ENCODE measurements around the gene RNF39. TPM values are rescaled to one million over a fixed set of nuclear protein-coding genes. Genes with fewer than 3 reads are reported as not detected.

Gene RNF39
- total and polyA plus RNA-seq, 2 experiments from 2014 or later = 0.50 to 0.94 TPM

DNA sequence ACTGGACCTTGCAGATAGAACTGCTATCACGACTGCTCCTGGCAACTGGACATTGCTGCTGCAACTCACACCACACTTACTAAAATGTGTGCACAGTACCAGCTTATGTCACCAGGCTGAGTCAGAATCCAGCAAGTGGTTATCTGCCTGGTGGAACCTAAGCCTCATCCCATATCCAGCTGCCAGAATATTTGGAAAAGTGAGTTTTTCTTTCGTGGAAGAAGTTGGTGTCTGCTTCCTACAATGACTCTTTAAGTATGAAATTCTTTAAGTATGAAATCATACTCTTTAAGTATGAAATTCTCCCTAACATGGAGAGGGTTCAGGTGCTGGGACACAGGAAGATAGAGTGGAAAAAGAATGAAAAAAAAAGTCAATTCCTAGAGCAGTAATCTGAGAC is 30.9 kb downstream of the RNF39 start:
- H3K9me2 ChIP-seq (ENCODE audit: insufficient read depth) = no peaks in the 10 kb centered on the region
- Mint-ChIP-seq H3K4me3 (no peak overlapping the region), H3K27me3 (ENCODE audit: insufficient read depth, low read depth, poor library complexity) (no peaks in the 10 kb centered on the region), H3K4me1 (no peaks in the 10 kb centered on the region), H3K36me3 (ENCODE audit: low read depth) (no peaks in the 10 kb centered on the region), H3K27ac (no peak overlapping the region), H3K9me3 (no peaks in the 10 kb centered on the region)
- H3K4me3 ChIP-seq = no peak overlapping the region
- H3K27me3 ChIP-seq (ENCODE audit: insufficient read depth) = no peaks in the 10 kb centered on the region
- H3K36me3 ChIP-seq (ENCODE audit: insufficient read depth) = no peaks in the 10 kb centered on the region
- no peaks in the 10 kb centered on the region for H3K79me2 ChIP-seq (replicated peaks; ENCODE audit: insufficient read depth)
- no peaks in the 10 kb centered on the region; the same call in 1 of the 2 replicates for H4K20me1 ChIP-seq (replicated peaks; ENCODE audit: insufficient read depth)
- H3K27ac ChIP-seq (ENCODE audit: low read depth) = no peak overlapping the region
- no peak for DNase-seq (ENCODE audit: low spot score)
- no peak for ATAC-seq
- no peaks in the 10 kb centered on the region for H3F3A ChIP-seq (replicated peaks; ENCODE audit: low read depth)
- no peaks in the 10 kb centered on the region for H3K4me1 ChIP-seq (ENCODE audit: insufficient read depth)
- H2AFZ ChIP-seq = no peak overlapping the region
- TF ChIP-seq EZH2 (IDR thresholded peaks at IDR 0.05; ENCODE audit: low read depth, unreplicated experiment) (no peak), CREB1 (CRISPR knock-in tag; IDR thresholded peaks at IDR 0.05; ENCODE audit: low read depth) (no peak), JUNB (IDR thresholded peaks at IDR 0.05; ENCODE audit: unreplicated experiment) (no peak), REST (IDR thresholded peaks at IDR 0.05; ENCODE audit: unreplicated experiment) (no peak), ZNF331 (CRISPR knock-in tag; IDR thresholded peaks at IDR 0.05; ENCODE audit: low read depth) (no peak)
- TF ChIP-seq, protein P1, sequence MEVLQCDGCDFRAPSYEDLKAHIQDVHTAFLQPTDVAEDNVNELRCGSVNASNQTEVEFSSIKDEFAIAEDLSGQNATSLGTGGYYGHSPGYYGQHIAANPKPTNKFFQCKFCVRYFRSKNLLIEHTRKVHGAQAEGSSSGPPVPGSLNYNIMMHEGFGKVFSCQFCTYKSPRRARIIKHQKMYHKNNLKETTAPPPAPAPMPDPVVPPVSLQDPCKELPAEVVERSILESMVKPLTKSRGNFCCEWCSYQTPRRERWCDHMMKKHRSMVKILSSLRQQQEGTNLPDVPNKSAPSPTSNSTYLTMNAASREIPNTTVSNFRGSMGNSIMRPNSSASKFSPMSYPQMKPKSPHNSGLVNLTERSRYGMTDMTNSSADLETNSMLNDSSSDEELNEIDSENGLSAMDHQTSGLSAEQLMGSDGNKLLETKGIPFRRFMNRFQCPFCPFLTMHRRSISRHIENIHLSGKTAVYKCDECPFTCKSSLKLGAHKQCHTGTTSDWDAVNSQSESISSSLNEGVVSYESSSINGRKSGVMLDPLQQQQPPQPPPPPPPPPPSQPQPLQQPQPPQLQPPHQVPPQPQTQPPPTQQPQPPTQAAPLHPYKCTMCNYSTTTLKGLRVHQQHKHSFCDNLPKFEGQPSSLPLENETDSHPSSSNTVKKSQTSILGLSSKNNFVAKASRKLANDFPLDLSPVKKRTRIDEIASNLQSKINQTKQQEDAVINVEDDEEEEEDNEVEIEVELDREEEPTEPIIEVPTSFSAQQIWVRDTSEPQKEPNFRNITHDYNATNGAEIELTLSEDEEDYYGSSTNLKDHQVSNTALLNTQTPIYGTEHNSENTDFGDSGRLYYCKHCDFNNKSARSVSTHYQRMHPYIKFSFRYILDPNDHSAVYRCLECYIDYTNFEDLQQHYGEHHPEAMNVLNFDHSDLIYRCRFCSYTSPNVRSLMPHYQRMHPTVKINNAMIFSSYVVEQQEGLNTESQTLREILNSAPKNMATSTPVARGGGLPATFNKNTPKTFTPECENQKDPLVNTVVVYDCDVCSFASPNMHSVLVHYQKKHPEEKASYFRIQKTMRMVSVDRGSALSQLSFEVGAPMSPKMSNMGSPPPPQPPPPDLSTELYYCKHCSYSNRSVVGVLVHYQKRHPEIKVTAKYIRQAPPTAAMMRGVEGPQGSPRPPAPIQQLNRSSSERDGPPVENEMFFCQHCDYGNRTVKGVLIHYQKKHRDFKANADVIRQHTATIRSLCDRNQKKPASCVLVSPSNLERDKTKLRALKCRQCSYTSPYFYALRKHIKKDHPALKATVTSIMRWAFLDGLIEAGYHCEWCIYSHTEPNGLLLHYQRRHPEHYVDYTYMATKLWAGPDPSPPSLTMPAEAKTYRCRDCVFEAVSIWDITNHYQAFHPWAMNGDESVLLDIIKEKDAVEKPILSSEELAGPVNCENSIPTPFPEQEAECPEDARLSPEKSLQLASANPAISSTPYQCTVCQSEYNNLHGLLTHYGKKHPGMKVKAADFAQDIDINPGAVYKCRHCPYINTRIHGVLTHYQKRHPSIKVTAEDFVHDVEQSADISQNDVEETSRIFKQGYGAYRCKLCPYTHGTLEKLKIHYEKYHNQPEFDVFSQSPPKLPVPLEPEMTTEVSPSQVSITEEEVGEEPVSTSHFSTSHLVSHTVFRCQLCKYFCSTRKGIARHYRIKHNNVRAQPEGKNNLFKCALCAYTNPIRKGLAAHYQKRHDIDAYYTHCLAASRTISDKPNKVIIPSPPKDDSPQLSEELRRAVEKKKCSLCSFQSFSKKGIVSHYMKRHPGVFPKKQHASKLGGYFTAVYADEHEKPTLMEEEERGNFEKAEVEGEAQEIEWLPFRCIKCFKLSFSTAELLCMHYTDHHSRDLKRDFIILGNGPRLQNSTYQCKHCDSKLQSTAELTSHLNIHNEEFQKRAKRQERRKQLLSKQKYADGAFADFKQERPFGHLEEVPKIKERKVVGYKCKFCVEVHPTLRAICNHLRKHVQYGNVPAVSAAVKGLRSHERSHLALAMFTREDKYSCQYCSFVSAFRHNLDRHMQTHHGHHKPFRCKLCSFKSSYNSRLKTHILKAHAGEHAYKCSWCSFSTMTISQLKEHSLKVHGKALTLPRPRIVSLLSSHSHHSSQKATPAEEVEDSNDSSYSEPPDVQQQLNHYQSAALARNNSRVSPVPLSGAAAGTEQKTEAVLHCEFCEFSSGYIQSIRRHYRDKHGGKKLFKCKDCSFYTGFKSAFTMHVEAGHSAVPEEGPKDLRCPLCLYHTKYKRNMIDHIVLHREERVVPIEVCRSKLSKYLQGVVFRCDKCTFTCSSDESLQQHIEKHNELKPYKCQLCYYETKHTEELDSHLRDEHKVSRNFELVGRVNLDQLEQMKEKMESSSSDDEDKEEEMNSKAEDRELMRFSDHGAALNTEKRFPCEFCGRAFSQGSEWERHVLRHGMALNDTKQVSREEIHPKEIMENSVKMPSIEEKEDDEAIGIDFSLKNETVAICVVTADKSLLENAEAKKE (CRISPR knock-in tag; IDR thresholded peaks at IDR 0.05) = no peak
- TF ChIP-seq, protein P2, sequence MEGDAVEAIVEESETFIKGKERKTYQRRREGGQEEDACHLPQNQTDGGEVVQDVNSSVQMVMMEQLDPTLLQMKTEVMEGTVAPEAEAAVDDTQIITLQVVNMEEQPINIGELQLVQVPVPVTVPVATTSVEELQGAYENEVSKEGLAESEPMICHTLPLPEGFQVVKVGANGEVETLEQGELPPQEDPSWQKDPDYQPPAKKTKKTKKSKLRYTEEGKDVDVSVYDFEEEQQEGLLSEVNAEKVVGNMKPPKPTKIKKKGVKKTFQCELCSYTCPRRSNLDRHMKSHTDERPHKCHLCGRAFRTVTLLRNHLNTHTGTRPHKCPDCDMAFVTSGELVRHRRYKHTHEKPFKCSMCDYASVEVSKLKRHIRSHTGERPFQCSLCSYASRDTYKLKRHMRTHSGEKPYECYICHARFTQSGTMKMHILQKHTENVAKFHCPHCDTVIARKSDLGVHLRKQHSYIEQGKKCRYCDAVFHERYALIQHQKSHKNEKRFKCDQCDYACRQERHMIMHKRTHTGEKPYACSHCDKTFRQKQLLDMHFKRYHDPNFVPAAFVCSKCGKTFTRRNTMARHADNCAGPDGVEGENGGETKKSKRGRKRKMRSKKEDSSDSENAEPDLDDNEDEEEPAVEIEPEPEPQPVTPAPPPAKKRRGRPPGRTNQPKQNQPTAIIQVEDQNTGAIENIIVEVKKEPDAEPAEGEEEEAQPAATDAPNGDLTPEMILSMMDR (conservative IDR thresholded peaks at IDR 0.05; ENCODE audit: low read depth in 2 of 2) = no peak
- H3K4me2 ChIP-seq = no peak overlapping the region
